Stimulated activated naive B cell treated with anti-CD40 and anti-IgM and Interleukin-4, amounts not matched to agents 10 μg/mL and 1 μg/mL and 100 μg/mL, for 72 hours (primary cell): ENCODE measurements around the gene RABL2A.
"Not testable (repeated sequence)": the region's sequence is repeated elsewhere in the genome, so short reads cannot be mapped to it uniquely, and the experiment has no call there.

ENCODE experiments used
- ATAC-seq, 2 donors: fragments of 150-1000 bp; cut with Tn5 transposase; replicated peaks; 2 replicates each; pipeline ENCODE4 v1.10.0; 2021; ENCODE audit warnings: moderate library complexity in 1 of 2
- DNase-seq: peaks from one replicate; pipeline ENCODE4 v3.0.0; 2021
- H3K27ac Mint-ChIP-seq: one replicate; pipeline ENCODE4 v1.8.0; 2022; ENCODE audit warnings: mild to moderate bottlenecking, mixed read lengths
- H3K27me3 Mint-ChIP-seq, 2 donors: one replicate each; pipeline ENCODE4 v1.8.0; 2022; ENCODE audit warnings: mixed read lengths in 2 of 2
- H3K36me3 Mint-ChIP-seq, 2 donors: one replicate each; pipeline ENCODE4 v1.8.0; 2022; ENCODE audit warnings: mixed read lengths in 2 of 2, mild to moderate bottlenecking in 1 of 2
- H3K4me1 Mint-ChIP-seq, 2 donors: one replicate each; pipeline ENCODE4 v1.8.0; 2022; ENCODE audit warnings: mixed read lengths in 2 of 2, mild to moderate bottlenecking in 1 of 2
- H3K4me3 Mint-ChIP-seq, 2 donors: one replicate each; pipeline ENCODE4 v1.8.0; 2022; ENCODE audit warnings: mild to moderate bottlenecking in 2 of 2, mixed read lengths in 2 of 2, moderate library complexity in 1 of 2
- H3K9me3 Mint-ChIP-seq, 2 donors: one replicate each; pipeline ENCODE4 v1.8.0; 2022; ENCODE audit warnings: mixed read lengths in 2 of 2, mild to moderate bottlenecking in 1 of 2

RABL2A gene

GRCh38 chr2:113646217-113646616, 19.2 kb downstream of the RABL2A start:
- not testable (repeated sequence) for H3K4me1 Mint-ChIP-seq, H3K27me3 Mint-ChIP-seq, H3K4me3 Mint-ChIP-seq, H3K36me3 Mint-ChIP-seq, H3K9me3 Mint-ChIP-seq, ATAC-seq, H3K27ac Mint-ChIP-seq, DNase-seq

- not testable (repeated sequence) for H3K9me3 Mint-ChIP-seq, H3K27ac Mint-ChIP-seq, H3K27me3 Mint-ChIP-seq, H3K36me3 Mint-ChIP-seq, ATAC-seq, H3K4me3 Mint-ChIP-seq, H3K4me1 Mint-ChIP-seq, DNase-seq
Measured at GRCh38 chr2:113650834-113651815, 24.1 kb downstream of the RABL2A start.

DNA sequence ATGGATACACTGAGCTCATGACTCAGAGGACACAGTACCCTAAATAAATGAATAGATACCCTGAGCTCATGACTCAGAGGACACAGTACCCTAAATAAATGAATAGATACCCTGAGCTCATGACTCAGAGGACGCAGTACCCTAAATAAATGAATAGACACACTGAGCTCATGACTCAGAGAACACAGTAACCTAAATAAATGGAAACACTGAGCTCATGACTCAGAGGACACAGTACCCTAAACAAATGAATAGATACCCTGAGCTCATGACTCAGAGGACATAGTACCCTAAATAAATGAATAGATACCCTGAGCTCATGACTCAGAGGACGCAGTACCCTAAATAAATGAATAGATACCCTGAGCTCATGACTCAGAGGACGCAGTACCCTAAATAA, 25.5 kb downstream of the RABL2A start:
- not testable (repeated sequence) for H3K36me3 Mint-ChIP-seq, H3K4me1 Mint-ChIP-seq, H3K4me3 Mint-ChIP-seq, DNase-seq, H3K9me3 Mint-ChIP-seq, ATAC-seq, H3K27ac Mint-ChIP-seq, H3K27me3 Mint-ChIP-seq

DNA sequence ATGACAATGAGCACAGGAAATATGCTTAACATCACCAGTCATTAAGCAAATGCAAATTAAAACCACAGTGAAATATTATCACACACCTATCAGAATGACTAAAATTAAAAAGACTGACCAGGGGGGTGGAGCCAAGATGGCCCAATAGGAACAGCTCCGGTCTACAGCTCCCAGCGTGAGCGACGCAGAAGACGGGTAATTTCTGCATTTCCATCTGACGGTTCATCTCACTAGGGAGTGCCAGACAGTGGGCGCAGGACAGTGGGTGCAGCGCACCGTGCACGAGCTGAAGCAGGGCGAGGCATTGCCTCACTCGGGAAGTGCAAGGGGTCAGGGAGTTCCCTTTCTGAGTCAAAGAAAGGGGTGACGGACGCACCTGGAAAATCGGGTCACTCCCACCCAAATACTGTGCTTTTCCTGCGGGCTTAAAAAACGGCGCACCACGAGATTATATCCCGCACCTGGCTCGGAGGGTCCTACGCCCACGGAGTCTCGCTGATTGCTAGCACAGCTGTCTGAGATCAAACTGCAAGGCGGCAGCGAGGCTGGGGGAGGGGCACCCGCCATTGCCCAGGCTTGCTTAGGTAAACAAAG, 29.1 kb downstream of the RABL2A start:
- peak overlapping the region in 1 of 2 donors; percentile 49 for H3K4me3 Mint-ChIP-seq
- DNase-seq, H3K27me3 Mint-ChIP-seq, H3K36me3 Mint-ChIP-seq, H3K4me1 Mint-ChIP-seq, H3K9me3 Mint-ChIP-seq, H3K27ac Mint-ChIP-seq: not testable (repeated sequence)
- ATAC-seq = peak; percentile 27 to 46

DNA sequence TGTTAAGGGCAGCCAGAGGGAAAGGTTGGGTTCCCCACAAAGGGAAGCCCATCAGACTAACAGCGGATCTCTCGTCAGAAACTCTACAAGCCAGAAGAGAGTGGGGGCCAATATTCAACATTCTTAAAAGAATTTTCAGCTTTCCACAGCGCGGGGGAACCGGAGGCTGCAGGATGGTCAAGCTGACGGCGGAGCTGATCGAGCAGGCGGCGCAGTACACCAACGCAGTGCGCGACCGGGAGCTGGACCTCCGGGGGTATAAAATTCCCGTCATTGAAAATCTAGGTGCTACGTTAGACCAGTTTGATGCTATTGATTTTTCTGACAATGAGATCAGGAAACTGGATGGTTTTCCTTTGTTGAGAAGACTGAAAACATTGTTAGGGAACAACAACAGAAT, 30.7 kb downstream of the RABL2A start:
- not testable (repeated sequence) for DNase-seq, H3K27me3 Mint-ChIP-seq, H3K36me3 Mint-ChIP-seq, H3K4me3 Mint-ChIP-seq, ATAC-seq, H3K9me3 Mint-ChIP-seq, H3K4me1 Mint-ChIP-seq
- H3K27ac Mint-ChIP-seq = peak overlapping the region; percentile 47

GRCh38 chr2:113663285-113664060, 36.4 kb downstream of the RABL2A start:
- not testable (repeated sequence) for H3K4me1 Mint-ChIP-seq

GRCh38 chr2:113664761-113665533, 37.9 kb downstream of the RABL2A start:
- H3K4me3 Mint-ChIP-seq, H3K27me3 Mint-ChIP-seq, ATAC-seq, H3K36me3 Mint-ChIP-seq, H3K27ac Mint-ChIP-seq, H3K9me3 Mint-ChIP-seq, DNase-seq, H3K4me1 Mint-ChIP-seq: not testable (repeated sequence)

More at GRCh38 chr2:113663285-113664060, 36.4 kb downstream of the RABL2A start:
- not testable (repeated sequence) for DNase-seq, H3K27me3 Mint-ChIP-seq, H3K36me3 Mint-ChIP-seq, H3K27ac Mint-ChIP-seq, H3K9me3 Mint-ChIP-seq, ATAC-seq, H3K4me3 Mint-ChIP-seq

DNA sequence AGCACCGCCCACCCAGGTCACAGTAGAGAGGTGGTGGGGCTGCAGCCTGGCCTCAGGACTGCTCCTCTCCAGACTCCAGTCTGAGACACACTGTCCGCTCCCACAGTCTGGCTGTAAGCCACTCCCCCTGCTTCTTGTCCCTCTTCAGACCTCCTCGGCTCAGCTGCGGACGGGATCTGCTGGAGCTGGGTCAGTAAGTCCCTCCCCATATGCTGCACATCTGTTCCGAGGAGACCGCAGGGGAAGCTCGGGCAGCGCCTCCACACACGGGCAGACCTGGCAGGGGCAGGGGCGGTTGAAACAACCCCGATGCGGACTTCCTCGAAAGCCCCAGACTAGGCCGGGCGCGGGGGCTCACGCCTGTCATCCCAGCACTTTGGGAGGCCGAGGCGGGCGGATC, 41.9 kb downstream of the RABL2A start:
- ATAC-seq, H3K27ac Mint-ChIP-seq, H3K27me3 Mint-ChIP-seq, DNase-seq, H3K4me3 Mint-ChIP-seq, H3K36me3 Mint-ChIP-seq, H3K9me3 Mint-ChIP-seq, H3K4me1 Mint-ChIP-seq: not testable (repeated sequence)

DNA sequence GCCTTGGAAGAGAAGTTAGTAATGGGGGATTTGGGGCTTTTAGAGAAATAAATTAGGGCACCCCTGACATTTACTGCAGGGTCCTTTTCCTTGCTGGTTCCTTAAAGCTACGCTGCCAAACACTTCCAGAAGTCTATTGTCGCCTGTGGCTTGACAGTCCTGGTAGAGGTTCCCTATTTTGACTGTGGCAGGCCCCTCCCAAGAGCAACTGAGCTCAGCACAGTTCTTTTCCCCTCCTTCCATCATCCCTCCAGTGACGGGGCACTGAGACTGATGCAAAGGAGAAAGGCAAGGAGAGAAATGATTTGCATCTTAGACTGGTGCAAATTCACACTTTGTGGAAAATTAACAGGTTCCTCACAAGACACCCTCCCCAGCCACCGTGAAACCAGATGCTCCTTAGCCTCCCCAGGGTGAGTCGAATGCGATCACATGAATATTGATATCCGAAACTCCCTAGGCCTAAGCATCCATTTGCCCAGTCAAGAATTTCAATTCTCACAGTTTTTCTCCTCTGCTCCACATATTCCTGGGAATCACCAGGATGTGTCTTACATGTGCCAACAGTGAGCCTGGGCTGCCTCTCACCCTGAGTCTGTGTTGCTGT, 45.4 kb downstream of the RABL2A start:
- no peak for DNase-seq
- peaks cover 4 to 20% of the 10 kb centered on the region in 2 donors for H3K4me1 Mint-ChIP-seq
- H3K4me3 Mint-ChIP-seq = no peak overlapping the region
- H3K27ac Mint-ChIP-seq = no peak overlapping the region
- H3K27me3 Mint-ChIP-seq = no peaks in the 10 kb centered on the region
- no peak for ATAC-seq
- no peaks in the 10 kb centered on the region for H3K36me3 Mint-ChIP-seq
- H3K9me3 Mint-ChIP-seq = no peaks in the 10 kb centered on the region

DNA sequence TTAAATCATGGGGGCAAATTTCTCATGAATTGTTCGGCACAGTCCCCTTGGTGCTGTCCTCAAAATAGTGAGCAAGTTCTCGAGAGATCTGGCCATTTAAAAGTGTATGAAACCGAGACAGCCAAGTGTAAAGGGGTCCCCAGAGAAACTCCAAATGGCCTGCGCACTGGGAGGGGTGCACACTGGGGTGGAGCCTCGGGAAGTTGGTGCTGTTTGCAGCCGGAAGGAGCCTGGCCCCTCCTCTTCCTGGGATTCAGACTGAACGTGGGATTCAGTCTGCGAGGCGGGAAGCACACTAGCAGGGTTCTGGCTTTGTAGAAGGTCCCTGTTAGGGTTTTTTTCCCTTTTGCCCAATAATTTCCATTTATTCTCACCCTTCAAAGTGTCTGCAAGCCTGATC, 48.8 kb downstream of the RABL2A start:
- Mint-ChIP-seq H3K9me3 (no peaks in the 10 kb centered on the region), H3K27me3 (no peaks in the 10 kb centered on the region), H3K4me1 (peaks cover 5 to 22% of the 10 kb centered on the region in 2 donors), H3K27ac (no peak overlapping the region), H3K4me3 (no peak overlapping the region), H3K36me3 (no peaks in the 10 kb centered on the region)
- DNase-seq = no peak
- ATAC-seq = no peak

DNA sequence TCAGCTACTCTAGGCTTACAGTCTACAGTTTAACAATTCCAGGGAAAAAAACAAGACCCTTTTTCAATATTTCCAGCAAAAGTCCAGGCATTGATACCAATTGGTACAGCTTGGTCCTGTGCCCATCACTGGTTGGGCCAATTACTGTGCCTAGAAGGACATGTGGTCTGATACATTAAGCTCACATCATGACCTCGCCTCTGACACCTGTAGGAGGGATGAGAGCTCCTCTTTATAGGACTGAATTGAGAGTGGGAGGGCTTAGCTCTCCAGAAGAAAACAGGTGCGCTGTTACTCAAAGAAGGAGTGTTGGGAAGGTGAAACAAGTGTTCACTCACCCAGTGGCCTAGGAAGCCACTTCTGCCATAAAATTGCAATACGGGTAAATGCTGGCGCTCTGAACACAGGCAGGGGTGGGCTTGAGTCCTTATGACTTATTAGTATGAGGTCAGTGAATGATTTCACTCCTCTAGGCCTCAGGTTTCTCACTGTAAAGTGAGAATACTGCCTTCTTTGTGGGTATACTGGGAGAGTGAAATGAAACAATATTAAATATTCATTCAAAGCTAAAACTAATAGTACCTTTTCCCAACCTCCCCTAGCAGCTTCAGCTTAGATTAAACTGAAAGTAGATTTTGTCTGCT, 49.7 kb downstream of the RABL2A start:
- Mint-ChIP-seq H3K9me3 (no peaks in the 10 kb centered on the region), H3K36me3 (peaks cover 0 to 1% of the 10 kb centered on the region in 2 donors), H3K4me1 (peaks cover 5 to 22% of the 10 kb centered on the region in 2 donors), H3K27ac (peak overlapping the region; percentile 25), H3K27me3 (no peaks in the 10 kb centered on the region), H3K4me3 (no peak overlapping the region)
- ATAC-seq (no peak), DNase-seq (no peak)

DNA sequence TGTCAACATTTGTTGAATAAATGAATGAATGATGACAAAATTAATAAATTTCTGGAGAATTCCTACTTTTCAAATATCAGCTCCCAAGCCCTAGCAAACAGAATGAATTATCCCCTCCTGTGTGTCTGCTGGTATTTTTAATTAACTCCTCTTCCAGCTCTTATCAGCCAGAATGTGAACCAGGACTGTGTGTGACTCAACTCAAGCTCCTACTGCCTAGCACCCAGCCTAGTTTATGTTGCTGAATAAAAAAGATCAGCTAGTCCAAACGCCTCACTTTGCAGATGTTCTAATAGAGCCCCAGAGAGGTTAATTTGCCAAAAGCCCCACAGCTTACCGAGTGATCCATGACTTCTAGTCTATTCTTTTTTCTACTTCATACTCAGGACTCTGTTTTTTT, 50.3 kb downstream of the RABL2A start:
- Mint-ChIP-seq H3K27me3 (no peaks in the 10 kb centered on the region), H3K4me3 (no peak overlapping the region), H3K4me1 (peaks cover 7 to 22% of the 10 kb centered on the region in 2 donors), H3K9me3 (no peaks in the 10 kb centered on the region), H3K36me3 (peaks cover 0 to 1% of the 10 kb centered on the region in 2 donors), H3K27ac (no peak overlapping the region)
- DNase-seq (no peak), ATAC-seq (no peak)

DNA sequence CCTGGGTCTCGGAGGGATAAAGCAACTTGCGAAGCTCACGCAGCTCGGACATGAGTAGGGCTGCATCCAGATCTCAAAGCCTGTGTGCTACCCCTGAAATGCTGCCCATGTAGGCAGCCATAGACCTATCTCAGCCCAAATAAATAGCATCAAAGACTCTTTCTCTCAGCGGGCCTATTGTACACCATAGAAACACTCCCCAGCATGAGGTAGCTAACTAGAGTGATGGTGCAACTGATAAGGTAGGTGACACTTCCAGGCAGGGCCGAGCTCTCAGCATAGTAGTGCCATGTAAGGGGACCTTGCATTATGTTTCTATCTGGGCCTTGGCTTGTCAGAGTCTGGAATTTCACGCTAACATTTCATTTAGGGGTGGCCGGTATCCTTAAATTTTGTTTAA, 52.4 kb downstream of the RABL2A start:
- ATAC-seq = no peak
- H3K4me1 Mint-ChIP-seq = peaks cover 4 to 17% of the 10 kb centered on the region in 2 donors
- DNase-seq = no peak

More for the DNA sequence above, 52.4 kb downstream of the RABL2A start:
- H3K4me3 Mint-ChIP-seq = no peak overlapping the region
- H3K9me3 Mint-ChIP-seq = peaks cover 0 to 4% of the 10 kb centered on the region in 2 donors
- no peaks in the 10 kb centered on the region for H3K27me3 Mint-ChIP-seq
- H3K36me3 Mint-ChIP-seq = peaks cover 0 to 1% of the 10 kb centered on the region in 2 donors
- no peak overlapping the region for H3K27ac Mint-ChIP-seq
